ENCODE measurements around the gene CLPTM1.
A peak's percentile ranks its signal among the peaks of the same experiment; 100 is the strongest.
"Not testable (repeated sequence)": the region's sequence is repeated elsewhere in the genome, so short reads cannot be mapped to it uniquely, and the experiment has no call there.

CLPTM1 gene

DNA sequence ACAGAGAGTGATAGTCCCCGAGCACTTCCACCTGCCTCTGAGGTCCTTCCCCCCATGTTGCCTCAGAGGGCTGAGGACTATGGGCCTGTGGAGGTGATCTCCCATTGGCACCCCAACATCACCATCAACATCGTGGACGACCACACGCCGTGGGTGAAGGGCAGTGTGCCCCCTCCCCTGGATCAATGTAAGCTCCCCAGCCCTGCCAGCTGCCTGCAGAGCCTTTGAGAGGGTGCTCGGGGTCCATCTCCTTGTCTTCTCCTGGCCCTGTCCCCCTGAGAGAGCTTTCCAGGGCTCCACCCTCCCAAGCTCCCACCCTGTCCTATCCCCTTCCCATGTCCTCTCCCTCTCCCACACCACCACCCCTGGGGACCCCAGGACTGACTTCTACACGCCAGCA, 31.2 kb downstream of the CLPTM1 start:
- DNase-seq: no peak

DNA sequence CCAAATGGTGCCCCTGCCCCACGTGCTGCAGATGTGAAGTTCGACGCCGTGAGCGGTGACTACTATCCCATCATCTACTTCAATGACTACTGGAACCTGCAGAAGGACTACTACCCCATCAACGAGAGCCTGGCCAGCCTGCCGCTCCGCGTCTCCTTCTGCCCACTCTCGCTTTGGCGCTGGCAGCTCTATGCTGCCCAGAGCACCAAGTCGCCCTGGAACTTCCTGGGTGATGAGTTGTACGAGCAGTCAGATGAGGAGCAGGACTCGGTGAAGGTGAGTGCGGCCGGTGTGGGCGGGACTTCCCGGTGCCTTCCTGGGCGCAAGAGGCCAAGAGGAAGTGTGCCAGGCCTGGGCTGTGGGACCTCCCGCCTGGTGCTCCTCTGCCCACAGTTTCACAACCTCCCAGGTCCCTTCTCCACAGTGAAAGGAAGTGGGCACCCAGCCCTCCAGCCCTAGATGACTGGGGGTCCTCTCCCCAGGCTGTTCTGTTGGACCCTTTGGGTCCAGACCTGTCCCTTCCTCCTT, 32.0 kb downstream of the CLPTM1 start:
- DNase-seq: no peak

DNA sequence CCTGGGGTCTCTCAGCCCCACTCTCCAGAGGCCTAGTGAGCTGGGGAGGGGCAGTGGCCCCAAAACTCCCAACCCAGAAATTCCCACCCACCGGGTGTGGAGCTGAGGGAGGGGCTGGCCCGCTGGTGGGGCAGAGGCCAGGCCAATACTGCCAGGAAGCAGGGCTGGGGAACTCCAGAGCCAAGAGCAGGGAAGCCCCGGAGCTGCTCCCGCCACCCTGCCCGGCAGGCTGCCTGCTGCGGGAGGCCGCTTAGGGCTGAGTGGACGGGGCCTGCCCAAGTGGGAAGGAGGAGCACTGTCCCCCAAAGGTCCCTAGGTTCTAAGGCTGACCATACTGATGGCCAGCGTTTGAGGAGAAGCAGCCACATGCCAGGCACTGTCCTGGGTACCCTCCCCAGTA, 33.1 kb downstream of the CLPTM1 start:
- no peak for DNase-seq

DNA sequence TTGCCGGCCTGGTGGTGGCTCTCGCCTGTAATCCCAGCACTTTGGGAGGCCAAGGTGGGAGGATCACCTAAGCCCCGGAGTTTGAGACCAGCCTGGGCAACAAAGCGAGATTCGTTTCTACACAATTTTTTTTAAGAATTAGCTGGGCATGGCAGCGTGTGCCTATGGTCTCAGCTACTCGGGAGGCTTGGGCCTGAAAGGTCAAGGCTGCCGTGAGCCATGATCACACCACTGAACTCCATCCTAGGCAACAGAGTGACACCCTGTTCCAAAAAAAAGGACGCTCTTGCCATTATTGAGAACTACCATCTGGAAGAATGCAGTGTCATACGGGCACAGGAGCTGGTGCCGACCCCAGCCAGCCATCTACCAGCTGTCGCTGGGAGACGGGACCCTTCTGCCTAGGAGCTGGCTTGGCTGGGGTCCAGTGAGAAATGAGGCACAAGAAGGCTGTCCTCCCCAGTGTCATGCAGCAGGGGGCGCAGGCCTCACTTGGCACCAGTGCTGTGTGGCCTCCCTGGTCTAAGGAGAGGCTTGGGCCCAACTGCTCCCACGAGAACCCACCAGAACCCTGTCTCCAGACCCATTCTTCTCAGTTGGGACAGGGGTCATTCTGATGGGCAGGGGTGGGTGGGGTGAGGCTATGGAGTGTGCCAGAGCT, 33.8 kb downstream of the CLPTM1 start:
- DNase-seq: peak; percentile 78

DNA sequence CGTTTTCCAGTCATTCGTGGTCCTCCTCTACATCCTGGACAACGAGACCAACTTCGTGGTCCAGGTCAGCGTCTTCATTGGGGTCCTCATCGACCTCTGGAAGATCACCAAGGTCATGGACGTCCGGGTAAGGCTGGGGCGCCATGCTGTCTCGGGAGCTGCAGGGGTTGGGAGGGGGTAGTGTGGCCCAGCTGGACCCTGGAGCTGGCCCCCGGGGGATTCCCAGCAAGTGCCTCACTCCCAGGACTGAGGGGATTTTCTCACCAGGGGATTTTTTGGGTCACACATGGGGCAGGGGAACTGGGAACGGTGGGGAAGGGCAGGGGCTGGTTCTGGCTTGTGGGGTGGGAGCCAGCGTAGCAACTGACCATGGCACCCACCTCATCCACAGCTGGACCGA, 35.3 kb downstream of the CLPTM1 start:
- no peak for DNase-seq

DNA sequence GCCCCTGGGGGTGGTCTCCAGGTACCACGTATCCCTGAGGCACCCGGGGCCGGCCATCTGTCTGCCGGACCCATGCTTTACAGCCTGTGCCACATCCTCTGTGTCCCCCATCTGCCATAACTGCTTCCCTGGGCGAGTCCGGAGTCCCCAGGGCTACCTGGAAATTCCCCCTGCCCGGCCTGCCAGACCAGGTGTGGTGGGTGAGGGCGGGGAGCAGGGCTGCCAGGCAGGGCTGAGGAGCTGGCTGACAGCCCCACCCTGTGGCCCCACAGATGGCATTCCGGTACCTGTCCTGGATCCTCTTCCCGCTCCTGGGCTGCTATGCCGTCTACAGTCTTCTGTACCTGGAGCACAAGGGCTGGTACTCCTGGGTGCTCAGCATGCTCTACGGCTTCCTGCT, 35.8 kb downstream of the CLPTM1 start:
- no peak for DNase-seq

DNA sequence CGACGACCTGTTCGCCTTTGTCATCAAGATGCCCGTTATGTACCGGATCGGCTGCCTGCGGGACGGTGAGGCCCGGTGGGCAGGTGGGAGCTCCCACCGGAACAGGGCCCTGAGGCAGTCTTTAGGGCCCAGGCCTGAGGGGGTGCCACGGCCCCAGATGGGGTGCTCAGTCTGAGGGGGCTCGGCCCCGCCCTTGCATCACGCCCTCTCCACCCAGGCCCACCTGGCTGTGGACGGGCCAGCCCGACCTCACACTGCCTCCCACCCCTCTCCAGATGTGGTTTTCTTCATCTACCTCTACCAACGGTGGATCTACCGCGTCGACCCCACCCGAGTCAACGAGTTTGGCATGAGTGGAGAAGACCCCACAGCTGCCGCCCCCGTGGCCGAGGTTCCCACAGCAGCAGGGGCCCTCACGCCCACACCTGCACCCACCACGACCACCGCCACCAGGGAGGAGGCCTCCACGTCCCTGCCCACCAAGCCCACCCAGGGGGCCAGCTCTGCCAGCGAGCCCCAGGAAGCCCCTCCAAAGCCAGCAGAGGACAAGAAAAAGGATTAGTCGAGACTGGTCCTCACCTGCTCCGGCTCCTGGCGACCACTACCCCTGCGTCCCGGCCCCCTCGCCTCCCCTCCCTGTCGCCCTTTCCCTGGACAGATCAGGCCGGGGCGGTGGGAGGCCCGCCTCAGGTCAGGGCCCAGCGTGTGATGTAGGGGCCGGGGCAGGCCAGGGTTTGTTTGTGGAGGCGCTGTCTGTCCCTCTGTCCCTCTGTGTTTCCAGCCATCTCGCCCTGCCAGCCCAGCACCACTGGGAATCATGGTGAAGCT, 37.4 kb downstream of the CLPTM1 start:
- DNase-seq: no peak

DNA sequence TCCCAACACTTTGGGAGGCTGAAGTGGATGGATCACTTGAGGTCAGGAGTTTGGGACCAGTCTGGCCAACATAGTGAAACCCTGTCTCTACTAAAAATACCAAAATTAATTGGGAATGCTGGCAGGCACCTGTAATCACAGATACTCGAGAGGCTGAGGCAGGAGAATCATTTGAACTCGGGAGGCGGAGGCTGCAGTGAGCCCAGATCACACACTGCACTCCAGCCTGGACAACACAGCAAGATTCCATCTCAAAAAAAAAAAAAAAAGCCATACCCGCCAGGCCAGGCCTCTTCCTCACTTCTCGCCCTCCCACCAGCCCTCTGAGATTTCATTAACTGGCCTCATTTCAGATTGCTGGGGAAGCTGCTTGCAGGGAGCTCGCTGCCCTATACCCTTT, 38.3 kb downstream of the CLPTM1 start:
- DNase-seq: no peak

DNA sequence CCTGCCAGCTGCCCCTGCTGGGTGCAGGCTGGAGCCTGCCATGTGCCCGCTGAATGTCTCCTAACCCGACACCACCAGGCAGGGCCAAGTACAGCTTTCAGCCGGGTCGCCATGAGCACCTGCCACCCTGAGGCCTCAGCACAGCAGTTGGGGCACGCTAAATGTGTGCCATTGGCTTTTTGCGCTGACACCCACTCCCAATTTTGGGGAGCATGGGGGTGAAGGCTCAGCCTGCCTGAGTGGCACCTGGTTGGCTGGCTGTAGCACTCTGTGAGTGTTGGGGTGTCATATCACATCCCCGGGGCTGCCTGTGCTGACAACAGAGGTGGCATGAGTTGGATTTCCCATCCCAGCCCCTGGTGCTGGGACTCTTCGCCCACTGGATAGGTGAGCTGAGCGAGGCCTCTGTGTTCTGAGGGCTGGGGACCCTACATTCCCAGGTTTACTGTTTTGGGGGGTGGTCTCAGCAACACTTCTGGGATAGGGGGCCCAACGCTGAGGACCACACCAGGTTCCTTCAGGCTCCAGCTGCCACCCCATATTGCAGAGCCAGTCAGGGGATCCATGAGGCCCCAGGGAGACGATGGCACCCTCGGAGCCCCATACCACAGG, 38.9 kb downstream of the CLPTM1 start:
- no peak for DNase-seq

DNA sequence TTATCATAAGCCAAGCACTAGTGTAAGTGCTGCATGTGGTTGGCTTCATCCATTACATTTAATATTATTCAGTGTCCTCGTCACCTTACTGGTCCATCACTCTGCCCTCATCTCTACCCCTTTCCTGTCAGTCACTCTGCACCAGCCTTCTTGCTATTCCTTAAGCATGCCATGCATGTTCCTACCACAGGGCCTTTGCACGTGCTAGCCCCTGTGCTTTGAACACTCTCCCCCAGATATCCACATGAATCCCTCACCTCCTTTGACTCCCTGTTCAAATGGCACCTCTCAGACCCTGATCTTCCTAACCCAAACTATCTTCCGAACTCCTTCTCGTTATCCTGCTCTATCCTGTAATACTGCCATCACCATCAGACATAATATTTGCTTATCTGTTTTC, 42.8 kb downstream of the CLPTM1 start:
- no peak for DNase-seq

DNA sequence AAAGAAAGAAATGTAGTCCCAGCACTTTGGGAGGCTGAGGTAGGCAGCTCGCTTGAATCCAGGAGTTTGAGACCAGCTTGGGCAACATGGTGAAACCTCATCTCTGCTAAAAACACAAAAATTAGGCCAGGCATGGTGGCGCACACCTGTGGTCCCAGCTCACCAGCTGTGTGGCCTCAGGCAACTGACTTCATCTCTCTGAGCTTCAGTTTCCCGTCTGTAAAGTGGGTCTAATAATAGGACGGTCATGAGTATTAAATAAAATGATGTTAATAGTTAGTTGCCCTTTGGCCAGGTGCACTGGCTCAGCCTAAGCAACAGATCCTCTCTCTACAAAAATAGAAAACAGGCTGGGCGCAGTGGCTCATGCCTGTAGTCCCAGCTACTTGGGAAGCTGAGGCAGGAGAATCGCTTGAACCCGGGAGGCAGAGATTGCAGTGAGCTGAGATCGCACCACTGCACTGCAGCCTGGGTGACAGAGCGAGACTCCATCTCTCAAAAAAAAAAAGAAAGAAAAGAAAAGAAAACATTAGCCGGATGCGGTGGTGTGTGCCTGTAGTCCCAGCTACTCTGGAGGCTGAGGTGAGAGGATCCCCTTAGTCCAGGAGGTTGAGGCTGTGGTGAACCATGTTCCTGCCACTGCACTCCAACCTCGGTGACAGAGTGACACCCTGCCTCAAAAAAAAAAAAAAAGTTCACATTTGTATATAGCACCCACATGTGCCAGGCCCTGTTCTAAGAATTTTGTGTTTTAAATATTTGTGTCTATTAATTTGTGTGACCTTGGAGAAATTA, 44.1 kb downstream of the CLPTM1 start:
- DNase-seq: not testable (repeated sequence)

DNA sequence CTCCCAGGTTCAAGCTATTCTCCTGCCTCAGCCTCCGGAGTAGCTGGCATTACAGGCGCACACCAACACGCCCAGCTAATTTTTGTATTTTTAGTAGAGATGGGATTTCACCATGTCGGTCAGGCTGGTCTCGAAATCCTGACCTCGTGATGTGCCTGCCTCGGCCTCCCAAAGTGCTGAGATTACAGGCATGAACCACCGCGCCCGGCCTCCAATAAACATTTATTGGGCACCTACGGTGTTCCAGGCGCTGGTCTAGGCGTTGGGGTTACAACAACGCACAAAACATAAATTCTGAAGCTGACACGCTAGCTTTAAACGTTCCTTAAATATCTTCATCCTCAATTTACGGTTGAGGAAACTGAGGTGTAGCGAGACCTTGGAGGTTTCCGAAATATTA, 45.5 kb downstream of the CLPTM1 start:
- DNase-seq: not testable (repeated sequence)

DNA sequence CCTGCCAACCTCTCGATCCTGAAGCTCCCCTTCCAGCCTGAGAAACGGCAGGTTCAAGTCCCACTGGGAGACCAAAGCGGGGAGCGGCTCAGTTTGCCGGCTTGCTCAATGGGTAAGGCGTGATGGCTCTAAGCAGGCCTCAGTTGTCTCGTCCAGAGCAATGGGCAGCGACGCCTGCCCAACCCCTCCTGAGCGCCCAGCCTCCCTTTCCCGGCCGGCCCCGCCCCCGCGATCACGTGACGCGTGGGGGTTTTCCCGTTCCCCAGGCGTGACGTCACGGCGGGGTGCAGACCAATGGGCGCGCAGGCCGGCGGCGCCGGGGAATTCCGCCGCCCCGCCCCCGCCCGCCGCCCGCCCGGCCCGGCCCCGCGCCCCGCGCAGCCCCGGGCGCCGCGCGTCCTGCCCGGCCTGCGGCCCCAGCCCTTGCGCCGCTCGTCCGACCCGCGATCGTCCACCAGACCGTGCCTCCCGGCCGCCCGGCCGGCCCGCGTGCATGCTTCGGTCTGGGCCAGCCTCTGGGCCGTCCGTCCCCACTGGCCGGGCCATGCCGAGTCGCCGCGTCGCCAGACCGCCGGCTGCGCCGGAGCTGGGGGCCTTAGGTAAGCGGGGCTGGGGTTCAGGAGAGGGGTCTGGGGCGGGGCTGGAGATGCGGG, 46.0 kb downstream of the CLPTM1 start, which contains the start of gene RELB:
Gene RELB, plus strand, starts transcription at position 378 of the 653 bp plus-strand sequence. Its CDS starts 116 bp downstream, at position 494.
- peak; percentile 97 for DNase-seq

DNA sequence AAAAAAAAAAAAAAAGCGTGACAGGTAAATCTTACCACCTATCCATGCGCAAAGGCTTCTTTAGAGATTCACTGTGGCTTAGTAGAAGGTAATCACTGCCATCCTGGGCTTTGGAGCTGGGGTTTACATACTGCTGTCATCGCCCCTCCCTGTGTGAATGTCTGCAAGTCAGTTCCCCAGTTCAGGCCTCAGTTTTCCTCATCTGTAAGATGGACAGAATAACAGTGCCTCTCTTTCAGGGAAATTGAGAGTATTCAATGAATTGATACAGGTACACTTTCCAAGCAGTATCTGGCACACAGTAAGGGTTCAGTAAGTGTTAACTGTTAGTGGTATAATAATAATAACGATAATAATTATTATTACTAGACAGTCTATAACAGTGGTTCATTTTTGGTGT, 48.3 kb downstream of the CLPTM1 start:
- DNase-seq: no peak

DNA sequence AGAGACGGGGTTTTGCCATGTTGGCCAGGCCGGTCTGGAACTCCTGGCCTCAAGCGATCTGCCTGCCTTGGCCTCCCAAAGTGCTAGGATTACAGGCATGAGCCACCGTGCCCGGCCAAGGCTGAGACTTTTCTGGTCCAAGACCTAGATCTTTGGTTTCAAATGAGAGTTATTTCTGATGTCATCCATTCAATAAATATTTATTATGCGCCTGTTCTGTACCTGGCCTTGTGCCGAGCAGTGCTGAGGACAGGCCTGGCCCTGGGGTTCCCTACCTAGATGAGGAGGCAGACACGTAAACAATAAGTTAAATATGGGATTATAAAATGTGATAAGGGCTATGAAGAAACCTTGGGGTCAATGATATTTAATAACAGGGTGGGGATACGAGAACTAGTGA, 50.6 kb downstream of the CLPTM1 start:
- DNase-seq: no peak

DNA sequence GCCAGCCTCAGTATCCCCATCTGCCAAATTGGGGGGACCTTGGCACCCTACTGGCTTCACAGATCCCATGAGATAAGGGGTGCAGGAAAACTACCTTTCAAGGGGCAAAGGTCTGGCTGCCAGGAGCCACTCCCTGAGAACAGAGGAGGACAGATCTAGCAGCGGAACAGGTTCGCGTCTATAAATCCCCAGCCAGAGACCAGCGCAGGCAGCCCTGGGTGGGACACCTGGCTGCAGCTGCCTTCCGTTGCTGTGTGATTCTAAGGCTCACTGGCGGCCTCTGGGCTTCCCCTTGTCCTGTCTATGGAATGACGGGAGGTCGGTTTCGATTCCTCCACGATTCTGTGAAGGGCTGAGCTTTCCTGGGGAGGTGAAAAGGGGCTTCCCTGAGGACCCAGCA, 53.4 kb downstream of the CLPTM1 start:
- DNase-seq: no peak

DNA sequence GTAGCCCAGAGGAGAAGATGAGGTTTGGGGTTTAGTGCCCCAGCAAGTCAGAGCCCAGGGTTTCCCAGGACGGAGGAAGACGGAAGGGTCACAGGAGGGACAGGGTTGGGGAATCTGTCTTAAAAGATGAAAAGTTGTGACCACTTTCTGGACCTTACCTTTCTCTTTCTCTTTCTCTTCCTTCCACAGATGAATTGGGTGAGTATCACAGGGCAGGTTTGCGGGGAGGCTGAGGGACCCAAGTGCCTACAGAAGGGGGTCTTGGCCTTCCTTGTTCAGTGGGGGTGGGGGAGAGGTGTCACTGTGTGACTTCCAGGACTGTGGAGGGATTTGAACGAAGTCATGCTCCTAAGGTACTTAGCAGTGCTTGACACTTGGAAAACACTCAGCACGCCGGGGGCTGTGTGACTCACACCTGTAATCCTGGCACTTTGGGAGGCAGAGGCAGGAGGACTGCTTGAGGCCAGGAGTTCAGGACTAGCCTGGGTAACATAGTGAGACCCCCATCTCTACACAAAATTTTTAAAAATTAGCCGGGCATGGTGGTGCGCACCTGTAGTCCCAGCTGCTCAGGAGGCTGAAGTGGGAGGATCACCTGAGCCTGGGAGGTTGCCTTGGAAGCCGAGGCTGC, 54.6 kb downstream of the CLPTM1 start:
- no peak for DNase-seq

DNA sequence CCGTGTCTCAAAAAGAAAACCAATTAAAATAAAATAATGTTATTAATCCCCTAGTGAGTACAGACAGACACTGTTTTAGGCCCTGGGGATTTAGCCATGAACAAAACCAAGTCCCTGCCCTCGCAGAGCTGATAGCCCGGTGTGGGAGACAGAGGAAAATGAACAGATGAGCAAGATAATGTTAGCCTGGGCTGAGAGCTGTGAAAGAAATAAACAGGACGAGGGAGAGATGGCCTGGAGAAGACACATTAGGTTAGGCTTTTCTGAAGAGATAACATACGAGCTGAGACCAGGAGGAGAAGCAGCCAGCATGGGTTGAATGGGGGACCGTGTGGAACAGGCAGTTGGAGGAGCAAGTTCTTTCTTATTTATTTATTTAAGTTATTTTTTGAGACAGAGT, 55.1 kb downstream of the CLPTM1 start:
- no peak for DNase-seq

DNA sequence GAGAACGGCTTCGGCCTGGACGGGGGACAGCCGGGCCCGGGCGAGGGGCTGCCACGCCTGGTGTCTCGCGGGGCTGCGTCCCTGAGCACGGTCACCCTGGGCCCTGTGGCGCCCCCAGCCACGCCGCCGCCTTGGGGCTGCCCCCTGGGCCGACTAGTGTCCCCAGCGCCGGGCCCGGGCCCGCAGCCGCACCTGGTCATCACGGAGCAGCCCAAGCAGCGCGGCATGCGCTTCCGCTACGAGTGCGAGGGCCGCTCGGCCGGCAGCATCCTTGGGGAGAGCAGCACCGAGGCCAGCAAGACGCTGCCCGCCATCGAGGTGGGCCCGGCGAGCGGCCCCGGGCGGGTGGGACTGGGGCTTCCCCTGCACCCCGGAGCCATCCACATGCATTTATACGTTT, 56.8 kb downstream of the CLPTM1 start:
- DNase-seq: no peak

DNA sequence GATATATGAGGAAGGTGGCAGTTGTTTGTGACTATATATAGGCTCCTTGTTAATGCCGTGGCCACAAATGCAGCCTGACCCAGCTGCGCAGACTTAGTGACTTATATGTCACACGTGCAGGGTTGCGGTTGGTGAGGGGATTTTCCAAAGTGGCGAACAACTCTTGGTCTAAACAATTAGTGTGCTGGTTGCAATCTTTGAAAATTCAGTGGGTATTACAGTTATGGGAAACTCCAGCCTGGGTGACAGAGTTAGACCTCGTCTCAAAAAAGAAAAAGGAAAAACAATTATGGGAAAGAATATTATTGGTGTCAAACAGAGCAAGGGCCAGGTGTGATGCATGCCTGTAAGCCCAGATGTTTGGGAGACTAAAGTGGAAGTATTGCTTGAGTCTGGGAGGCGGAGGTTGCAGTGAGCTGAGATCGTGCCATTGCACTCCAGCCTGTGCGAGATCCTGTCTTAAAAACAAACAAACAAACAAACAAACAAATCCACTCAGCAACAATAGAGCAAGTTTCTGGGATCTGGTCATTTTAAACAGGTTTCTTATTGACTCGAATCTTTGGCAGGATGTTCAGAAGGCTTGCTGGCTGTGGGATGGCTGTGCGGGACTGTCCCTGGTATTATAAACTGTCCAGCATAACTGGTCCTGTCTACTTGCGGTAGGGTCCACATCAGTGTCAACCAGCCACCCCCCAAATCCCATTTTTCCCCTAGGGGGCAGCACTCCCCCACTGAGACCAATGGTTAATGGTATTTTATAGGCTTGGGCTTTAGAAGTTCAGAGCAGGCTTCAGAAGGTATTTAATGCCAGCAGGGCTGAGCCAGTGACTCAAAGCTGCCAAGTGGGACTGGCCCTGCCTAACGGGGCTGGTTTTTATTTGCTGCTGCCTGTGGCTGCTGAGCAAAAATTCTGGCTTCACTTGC, 61.5 kb downstream of the CLPTM1 start:
- peak; percentile 73 for DNase-seq

DNA sequence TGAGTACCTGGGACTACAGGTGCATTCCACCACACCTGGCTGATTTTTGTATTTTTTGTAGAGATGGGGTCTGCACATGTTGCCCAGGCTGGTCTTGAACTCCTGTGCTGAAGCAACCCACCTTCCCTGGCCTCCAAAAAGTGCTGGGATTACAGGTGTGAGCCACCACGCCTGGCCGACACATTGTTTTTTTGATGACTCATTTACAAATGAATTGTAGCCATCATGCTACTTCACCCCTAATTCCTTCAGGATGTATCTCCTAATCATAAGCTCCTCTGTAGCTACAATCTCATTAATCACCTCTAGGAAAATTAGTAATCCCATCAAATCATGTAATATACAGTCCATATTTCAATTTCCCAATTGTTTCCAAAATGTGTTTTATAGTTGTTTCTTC, 64.0 kb downstream of the CLPTM1 start:
- DNase-seq: no peak

All from activated CD4-positive, alpha-beta T cell treated with anti-CD3 and anti-CD28 coated beads for 48 hours (primary cell).